ENCODE data around the gene TRIM71.

- TF ChIP-seq CTCF (IDR thresholded peaks at IDR 0.05; ENCODE audit: insufficient read depth, low read length, poor library complexity, severe bottlenecking) (no peak), EZH2phosphoT487 (conservative IDR thresholded peaks at IDR 0.05; ENCODE audit: low read length) (no peak)
Measured at GRCh38 chr3:32780735-32781210, 37.0 kb upstream of the TRIM71 start.
